OCI-M2 (cell line): ENCODE results near the gene CACNA2D3.

ENCODE experiments used
- DNase-seq: peaks from one replicate; lab custom pipeline; 2025; ENCODE audit not compliant: unreplicated experiment; lab: John Stamatoyannopoulos, UW

CACNA2D3 gene

GRCh38 chr3:54213907-54214306 lies 91.6 kb downstream of the CACNA2D3 start:
- no peak for DNase-seq

GRCh38 chr3:54214845-54215244 lies 92.5 kb downstream of the CACNA2D3 start:
- DNase-seq, result no peak

- DNase-seq, result no peak
These were observed 93.2 kb downstream of the CACNA2D3 start for GRCh38 chr3:54215521-54215920.

DNA sequence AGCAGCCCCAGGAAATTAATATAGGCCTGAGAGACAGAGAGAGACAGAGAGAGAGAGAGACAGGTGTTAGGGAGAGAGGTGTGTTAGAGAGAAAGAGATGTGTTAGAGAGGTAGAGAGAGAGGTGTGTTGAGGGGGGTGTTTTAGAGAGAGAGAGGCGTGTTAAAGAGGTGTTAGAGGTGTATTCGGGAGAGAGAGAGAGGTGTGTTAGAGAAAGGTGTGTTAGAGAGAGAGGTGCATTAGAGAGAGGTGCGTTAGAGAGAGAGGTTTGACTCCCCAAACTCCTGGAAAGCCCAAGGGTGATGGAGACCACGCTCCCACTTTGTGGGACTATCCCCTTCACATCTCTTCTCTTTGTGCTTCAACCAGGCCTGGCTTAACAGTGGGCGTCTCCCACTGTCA lies 95.5 kb downstream of the CACNA2D3 start:
- no peak for DNase-seq

- no peak for DNase-seq
These were observed 100.0 kb downstream of the CACNA2D3 start for GRCh38 chr3:54222316-54222715.

GRCh38 chr3:54223063-54223462 lies 100.7 kb downstream of the CACNA2D3 start:
- DNase-seq, result no peak

DNA sequence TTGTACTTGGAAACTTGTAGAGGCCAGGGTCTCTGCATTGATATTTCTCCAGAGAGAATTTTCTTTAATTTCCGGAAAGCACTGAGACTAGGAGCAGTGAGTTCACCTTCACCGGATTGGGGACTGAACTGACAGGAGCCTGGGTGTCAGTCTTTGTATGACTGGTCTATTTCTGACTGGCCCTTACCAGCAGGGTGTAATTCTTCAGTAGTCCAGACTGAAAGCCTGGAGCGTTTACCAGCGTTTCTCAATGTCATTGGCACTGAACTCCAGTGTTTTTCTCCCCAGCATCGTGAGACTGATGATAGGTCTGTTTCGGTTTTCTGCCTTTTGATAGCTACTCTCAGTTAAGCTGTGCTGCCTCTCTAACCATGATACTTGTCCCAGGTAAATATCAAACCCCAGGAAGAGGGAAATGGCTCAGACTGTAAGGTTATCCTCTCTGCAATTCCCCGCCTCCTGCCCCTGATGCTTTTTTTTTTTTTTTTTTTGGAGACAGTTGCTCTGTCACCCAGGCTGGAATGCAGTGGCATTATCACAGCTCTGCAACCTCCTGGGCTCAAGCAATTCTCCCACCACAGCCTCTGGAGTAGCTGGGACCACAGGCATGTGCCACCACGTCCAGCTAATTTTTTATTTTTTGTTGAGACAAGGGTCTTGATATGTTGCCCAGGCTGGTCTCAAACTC lies 103.6 kb downstream of the CACNA2D3 start:
- DNase-seq, result no peak

DNA sequence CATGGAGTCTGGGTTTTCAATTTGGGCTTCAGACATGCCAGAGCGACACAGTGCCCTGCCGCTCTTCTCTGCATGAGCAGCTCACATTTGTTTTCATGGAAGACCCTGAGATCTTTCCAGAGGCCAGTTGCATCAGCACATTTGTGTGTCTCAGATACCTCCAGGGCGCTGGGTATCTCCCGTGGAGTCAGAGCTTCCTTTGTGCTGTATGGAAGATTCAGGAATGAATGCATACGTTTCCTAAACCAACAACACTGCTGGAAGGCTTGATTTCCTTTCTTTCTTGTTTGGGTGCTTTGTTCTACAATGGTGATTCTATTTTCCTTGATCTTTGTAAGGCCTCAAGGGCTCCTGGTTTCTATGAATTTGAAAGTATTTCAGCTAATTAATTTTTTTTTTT lies 106.5 kb downstream of the CACNA2D3 start:
- no peak for DNase-seq

DNA sequence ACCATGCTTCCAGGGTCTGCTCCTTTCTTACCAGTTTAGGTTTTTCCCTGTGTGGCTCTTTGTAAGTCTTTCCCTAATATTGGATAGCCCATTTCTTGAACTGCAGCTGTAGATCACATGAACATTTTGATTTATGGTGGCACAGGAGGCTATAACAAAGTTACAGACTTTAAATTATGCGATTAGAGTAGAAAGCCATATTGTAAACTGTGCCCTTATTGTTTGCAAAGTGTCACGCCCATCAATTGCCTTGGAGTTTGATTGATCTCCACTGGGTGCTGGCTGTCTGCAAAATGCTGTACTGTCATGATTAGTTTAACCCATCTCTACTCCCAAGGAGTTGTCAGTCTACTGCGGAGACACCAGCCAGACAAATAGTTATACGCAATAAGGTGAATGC lies 110.3 kb downstream of the CACNA2D3 start:
- DNase-seq, result no peak

- no peak for DNase-seq
These were observed 113.6 kb downstream of the CACNA2D3 start for GRCh38 chr3:54235998-54236397.

GRCh38 chr3:54237109-54237508 lies 114.8 kb downstream of the CACNA2D3 start:
- DNase-seq, result no peak

GRCh38 chr3:54237788-54238502 lies 115.6 kb downstream of the CACNA2D3 start:
- no peak for DNase-seq

DNA sequence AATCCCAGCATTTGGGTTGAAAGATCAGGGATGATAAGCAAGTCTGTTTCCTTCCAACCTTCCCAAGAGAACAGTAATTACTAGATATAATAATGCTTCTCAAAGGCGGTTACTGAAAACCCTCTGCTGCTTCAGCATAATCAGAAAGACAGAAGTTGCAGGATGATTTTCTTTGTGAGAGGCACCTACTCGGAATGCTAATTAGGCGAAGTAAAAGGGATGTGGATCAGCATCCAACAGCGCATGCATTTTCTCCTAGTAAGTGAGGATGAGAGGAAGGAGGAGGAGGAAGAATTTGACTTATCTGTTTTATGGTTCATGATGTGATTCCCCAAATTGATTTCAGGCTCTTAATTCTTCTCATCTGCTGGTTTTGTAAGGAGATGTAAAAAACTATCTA lies 118.0 kb downstream of the CACNA2D3 start:
- no peak for DNase-seq

DNA sequence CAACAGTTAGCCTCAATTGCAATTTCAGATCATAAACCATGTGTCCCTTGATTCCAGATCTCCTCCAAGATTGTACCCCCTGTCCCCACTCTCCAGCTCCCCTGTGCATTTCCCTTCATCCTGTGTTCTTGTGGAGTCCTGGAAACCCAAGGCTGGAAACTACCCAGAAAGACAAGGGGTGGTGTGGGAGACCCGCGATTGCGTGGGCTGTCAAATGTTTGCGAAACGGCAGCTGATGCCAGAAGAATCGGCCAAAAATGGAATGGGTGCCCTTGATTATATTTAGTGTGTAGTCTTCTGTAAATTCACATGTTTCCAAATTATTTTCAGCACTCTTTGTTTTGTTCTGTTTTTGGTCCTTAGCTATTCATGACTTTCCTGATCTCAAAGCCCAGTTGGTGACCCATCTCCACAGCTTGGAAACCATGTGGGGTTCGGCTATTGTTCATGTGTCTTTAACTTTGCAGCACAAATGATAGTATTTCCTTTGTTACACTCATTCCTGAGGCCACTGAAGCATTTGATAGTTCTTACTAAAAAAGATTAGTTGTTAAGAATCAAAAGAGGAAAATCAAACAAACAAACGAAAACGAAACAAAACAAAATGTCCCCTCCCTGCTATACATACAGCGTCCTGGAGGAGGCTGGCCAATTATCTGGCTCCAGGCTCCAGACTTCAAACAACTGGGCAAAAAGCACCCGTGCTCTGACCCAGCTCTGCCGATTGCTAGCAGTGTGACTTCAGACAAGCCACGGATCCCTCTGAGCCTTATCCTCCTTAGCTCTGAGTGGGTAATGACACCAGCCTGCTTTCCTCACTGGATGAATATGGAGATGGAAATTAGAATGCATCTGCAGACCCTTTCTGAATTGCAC lies 120.9 kb downstream of the CACNA2D3 start:
- DNase-seq, result no peak

- no peak for DNase-seq
These were observed 121.8 kb downstream of the CACNA2D3 start for GRCh38 chr3:54243960-54244682.

- DNase-seq, result no peak
These were observed 129.4 kb downstream of the CACNA2D3 start for GRCh38 chr3:54251705-54252104.

- no peak for DNase-seq
These were observed 134.9 kb downstream of the CACNA2D3 start for GRCh38 chr3:54257125-54257720.

DNA sequence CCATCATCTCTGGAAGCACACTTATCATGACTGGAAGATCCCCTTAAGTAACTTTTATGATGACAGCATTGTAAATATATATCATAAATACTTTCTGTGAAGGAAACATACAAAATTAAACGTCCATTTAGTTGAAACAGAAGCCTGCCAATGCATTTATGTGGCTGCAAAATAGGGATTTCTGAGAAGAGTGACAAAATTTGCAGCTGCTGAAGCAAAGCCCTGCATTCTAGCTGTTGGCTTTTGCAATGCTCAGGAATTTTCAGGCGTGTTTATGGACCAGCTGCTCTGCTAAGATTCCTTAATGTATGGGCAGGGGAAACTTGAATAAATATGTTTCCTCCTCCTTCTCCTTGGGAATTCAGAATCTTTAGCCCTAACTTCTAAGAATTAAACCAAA lies 137.3 kb downstream of the CACNA2D3 start:
- no peak for DNase-seq

DNA sequence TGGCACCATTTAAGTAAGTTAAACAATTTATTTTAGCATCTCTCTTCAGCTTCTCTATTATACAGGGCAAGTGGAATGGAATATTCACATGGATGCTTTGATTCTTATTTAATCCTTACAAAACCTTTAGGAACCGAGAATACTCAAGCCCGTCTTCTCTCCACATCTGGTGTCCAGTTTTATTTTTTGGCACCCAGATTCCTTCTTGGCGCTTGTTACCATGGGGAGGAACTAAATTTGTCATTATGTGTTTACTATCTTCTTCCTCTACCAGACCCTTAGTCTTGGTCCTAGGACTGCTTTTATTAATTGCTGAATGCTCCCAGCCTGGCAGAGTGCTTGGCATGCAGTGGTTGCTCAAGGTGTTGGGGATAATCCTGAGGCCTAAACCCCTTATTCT lies 138.8 kb downstream of the CACNA2D3 start:
- DNase-seq, result no peak

DNA sequence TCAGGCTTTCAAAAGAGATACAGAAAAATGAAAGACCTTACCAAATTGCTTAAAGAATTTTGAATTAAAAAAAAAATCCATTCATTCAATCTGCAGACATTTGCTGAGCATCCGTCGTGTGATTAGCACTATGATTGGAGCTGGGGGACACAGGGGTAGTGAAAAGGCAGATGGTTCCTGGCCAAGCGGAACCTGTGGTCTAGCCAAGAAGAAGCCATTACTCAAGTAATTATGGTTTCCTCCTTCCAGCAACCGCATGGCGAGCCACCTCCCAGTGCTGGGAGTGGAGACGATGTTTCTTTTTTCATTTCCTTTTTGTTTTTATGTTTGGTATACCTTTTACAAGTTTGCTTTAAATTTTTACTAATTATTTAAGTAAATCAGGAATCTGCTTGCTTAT lies 140.2 kb downstream of the CACNA2D3 start:
- DNase-seq, result no peak

GRCh38 chr3:54262946-54263345 lies 140.6 kb downstream of the CACNA2D3 start:
- no peak for DNase-seq
